HCT116 (cell line): Measurements from ENCODE around the gene NMNAT3.

Source experiments
- CTCF ChIP-seq, 3 experiments: fragments of 200-600 bp in 1 of 3; sonication (generic) in 1 of 3; IDR thresholded peaks in 2 of 3; conservative IDR thresholded peaks in 1 of 3; 2 replicates each; pipeline ENCODE4 v1.5.1; 2012 to 2017; ENCODE audit warnings: low read depth in 2 of 3, low read length in 2 of 3, antibody characterized with exemption in 1 of 3, borderline replicate concordance in 1 of 3, control low read depth in 1 of 3, mild to moderate bottlenecking in 1 of 3, mixed read lengths in 1 of 3, mixed run types in 1 of 3, moderate library complexity in 1 of 3; ENCODE audit not compliant: insufficient read depth in 1 of 3
- ELF1 ChIP-seq: IDR thresholded peaks from 2 replicates; pipeline ENCODE4 v1.6.1; 2012; ENCODE audit warnings: low read depth, borderline replicate concordance
- EZH2 ChIP-seq: fragments of 200-600 bp; sonication (generic); IDR thresholded peaks from 2 replicates; pipeline ENCODE4 v1.6.1; 2017; ENCODE audit warnings: antibody characterized with exemption, mixed run types
- EZH2phosphoT487 ChIP-seq: fragments of 200-600 bp; IDR thresholded peaks from 2 replicates; pipeline ENCODE4 v1.6.1; 2018; ENCODE audit warnings: antibody characterized with exemption, borderline replicate concordance
- JUND ChIP-seq: IDR thresholded peaks from 2 replicates; pipeline ENCODE4 v1.6.1; 2012
- MAX ChIP-seq: IDR thresholded peaks from 2 replicates; pipeline ENCODE4 v1.6.1; 2012
- POLR2A ChIP-seq: IDR thresholded peaks from 2 replicates; pipeline ENCODE4 v1.7.0; 2011; ENCODE audit warnings: borderline replicate concordance; ENCODE audit not compliant: insufficient read depth, insufficient read length; ENCODE audit errors: extremely low read depth
- POLR2AphosphoS5 ChIP-seq: IDR thresholded peaks from 2 replicates; pipeline ENCODE4 v1.6.1; 2011; ENCODE audit warnings: mild to moderate bottlenecking, low read depth, low read length, moderate library complexity
- REST ChIP-seq: IDR thresholded peaks from 2 replicates; pipeline ENCODE4 v1.6.1; 2012; ENCODE audit warnings: low read depth
- SRF ChIP-seq: IDR thresholded peaks from 2 replicates; pipeline ENCODE4 v1.6.1; 2012; ENCODE audit warnings: low read depth
- ZBTB33 ChIP-seq: IDR thresholded peaks from 2 replicates; pipeline ENCODE4 v1.6.1; 2011; ENCODE audit warnings: mild to moderate bottlenecking, low read length, moderate library complexity; ENCODE audit not compliant: insufficient replicate concordance; ENCODE audit errors: extremely low read depth
- ZFX ChIP-seq: fragments of 450-650 bp; IDR thresholded peaks from 2 replicates; pipeline ENCODE4 v1.6.1; 2017

- TF ChIP-seq POLR2AphosphoS5 (no peak), CTCF (IDR thresholded peaks at IDR 0.05 in 2 of 3, conservative IDR thresholded peaks at IDR 0.05 in 1 of 3; ENCODE audit: borderline replicate concordance in 1 of 3, insufficient read depth in 1 of 3, low read depth in 2 of 3, low read length in 2 of 3) (no peak), ELF1 (no peak), SRF (no peak), REST (no peak), EZH2phosphoT487 (no peak), ZFX (no peak), MAX (no peak), POLR2A (no peak), JUND (no peak), ZBTB33 (no peak), EZH2 (no peak)
Observed at GRCh38 chr3:139518926-139519842, 158.6 kb downstream of the NMNAT3 start.
